Measurements from ENCODE around the gene FBXL20. TPM values are rescaled to one million over a fixed set of nuclear protein-coding genes. Genes with fewer than 3 reads are reported as not detected.

FBXL20 gene
- total and polyA plus RNA-seq, 4 donors, result 1.6 to 8.4 (median 5.2) TPM

- no peak overlapping the region for H3K9ac ChIP-seq (ENCODE audit: low read depth in 1 of 2, low read length in 2 of 2)
- H3K36me3 ChIP-seq (ENCODE audit: control insufficient read depth in 4 of 4, insufficient read depth in 3 of 4, low read depth in 1 of 4, low read length in 3 of 4), result no peaks in the 10 kb centered on the region
- 69% methylated on average over 2 of the region's 2 CpGs for WGBS
- peaks cover 5 to 8% (median 6%) of the 10 kb centered on the region in 4 donors for H3K27me3 ChIP-seq (ENCODE audit: control insufficient read depth in 4 of 4, insufficient read depth in 4 of 4, low read length in 3 of 4)
- H3K4me1 ChIP-seq (ENCODE audit: control insufficient read depth in 4 of 4, insufficient read depth in 4 of 4, low read length in 3 of 4), result peaks cover 0 to 22% (median 8%) of the 10 kb centered on the region in 4 donors
- no peak for DNase-seq (ENCODE audit: low spot score)
- no peak overlapping the region for H3K4me3 ChIP-seq (ENCODE audit: low read depth in 1 of 3, low read length in 3 of 3)
- H3K27ac ChIP-seq (ENCODE audit: low read depth in 1 of 2, low read length in 2 of 2), result no peak overlapping the region
- no peaks in the 10 kb centered on the region for H3K9me3 ChIP-seq (ENCODE audit: control insufficient read depth in 4 of 4, low read length in 3 of 4)
- TF ChIP-seq GABPA (IDR thresholded peaks at IDR 0.05 in 1 of 2, conservative IDR thresholded peaks at IDR 0.05 in 1 of 2) (no peak), RXRA (IDR thresholded peaks at IDR 0.05) (no peak), FOXA1 (IDR thresholded peaks at IDR 0.05) (no peak), ZBTB33 (IDR thresholded peaks at IDR 0.05) (no peak), SP1 (IDR thresholded peaks at IDR 0.05) (no peak), REST (IDR thresholded peaks at IDR 0.05) (no peak), YY1 (IDR thresholded peaks at IDR 0.05) (no peak), NR2F2 (IDR thresholded peaks at IDR 0.05) (no peak), EGR1 (IDR thresholded peaks at IDR 0.05; ENCODE audit: low read depth in 2 of 2) (no peak), HNF4G (IDR thresholded peaks at IDR 0.05) (no peak), MAX (IDR thresholded peaks at IDR 0.05) (no peak), JUND (IDR thresholded peaks at IDR 0.05) (no peak)
Measured at GRCh38 chr17:39227364-39227919, 174.0 kb downstream of the FBXL20 start.

GRCh38 chr17:39225959-39226683 lies 175.3 kb downstream of the FBXL20 start:
- no peak for TF ChIP-seq YY1 (IDR thresholded peaks at IDR 0.05)
- 16% methylated on average over 24 of the region's 24 CpGs for WGBS
- no peak for DNase-seq (ENCODE audit: low spot score)

More at GRCh38 chr17:39225959-39226683, 175.3 kb downstream of the FBXL20 start:
- peaks cover 0 to 8% (median 6%) of the 10 kb centered on the region in 4 donors for H3K27me3 ChIP-seq (ENCODE audit: control insufficient read depth in 4 of 4, insufficient read depth in 4 of 4, low read length in 3 of 4)
- H3K4me1 ChIP-seq (ENCODE audit: control insufficient read depth in 4 of 4, insufficient read depth in 4 of 4, low read length in 3 of 4), result peaks cover 0 to 15% (median 6%) of the 10 kb centered on the region in 4 donors
- H3K9ac ChIP-seq (ENCODE audit: low read depth in 1 of 2, low read length in 2 of 2), result no peak overlapping the region
- H3K9me3 ChIP-seq (ENCODE audit: control insufficient read depth in 4 of 4, low read length in 3 of 4), result no peaks in the 10 kb centered on the region
- no peaks in the 10 kb centered on the region for H3K36me3 ChIP-seq (ENCODE audit: control insufficient read depth in 4 of 4, insufficient read depth in 3 of 4, low read depth in 1 of 4, low read length in 3 of 4)
- peak overlapping the region in 1 of 3 donors; percentile 39 for H3K4me3 ChIP-seq (ENCODE audit: low read depth in 1 of 3, low read length in 3 of 3)
- no peak overlapping the region for H3K27ac ChIP-seq (ENCODE audit: low read depth in 1 of 2, low read length in 2 of 2)

Data from liver (tissue), 9 donors.